ENCODE data around the gene WNT5B.

DNA sequence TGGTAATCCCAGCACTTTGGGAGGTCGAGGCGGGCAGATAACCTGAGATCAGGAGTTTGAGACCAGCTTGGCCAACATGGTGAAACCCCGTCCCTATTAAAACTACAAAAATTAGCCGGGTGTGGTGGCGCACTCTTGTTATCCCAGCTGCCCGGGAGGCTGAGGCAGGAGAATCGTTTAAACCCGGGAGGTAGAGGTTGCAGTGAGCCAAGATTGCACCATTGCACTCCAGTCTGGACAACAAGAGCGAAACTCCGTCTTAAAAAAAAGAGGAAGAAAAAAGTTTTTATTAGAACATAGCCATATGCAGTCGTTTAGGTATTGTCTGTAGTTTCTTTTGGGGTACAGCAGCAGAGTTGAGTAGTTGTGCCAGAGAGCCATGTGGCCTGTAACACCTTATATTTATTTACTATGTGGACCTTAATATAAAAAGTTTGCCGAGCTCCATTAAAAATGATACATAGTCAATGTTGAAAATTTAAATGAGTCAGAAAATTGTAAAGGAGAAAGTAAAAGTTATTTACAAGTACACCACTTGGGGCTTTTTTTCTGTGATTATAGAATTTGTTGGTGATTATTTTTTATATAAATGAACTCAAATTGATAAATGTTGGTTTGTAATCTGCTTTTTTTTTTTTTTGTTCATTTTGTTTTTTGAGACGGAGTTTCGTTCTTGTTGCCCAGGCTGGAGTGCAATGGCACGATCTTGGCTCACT lies 64.0 kb downstream of the WNT5B start:
- TF ChIP-seq GATA2 (IDR thresholded peaks at IDR 0.05; ENCODE audit: low read depth, low read length) (no peak), GATA3 (IDR thresholded peaks at IDR 0.05; ENCODE audit: low read depth, low read length) (no peak)
